Measurements from ENCODE around the gene B3GNT3.

Gene B3GNT3

DNA sequence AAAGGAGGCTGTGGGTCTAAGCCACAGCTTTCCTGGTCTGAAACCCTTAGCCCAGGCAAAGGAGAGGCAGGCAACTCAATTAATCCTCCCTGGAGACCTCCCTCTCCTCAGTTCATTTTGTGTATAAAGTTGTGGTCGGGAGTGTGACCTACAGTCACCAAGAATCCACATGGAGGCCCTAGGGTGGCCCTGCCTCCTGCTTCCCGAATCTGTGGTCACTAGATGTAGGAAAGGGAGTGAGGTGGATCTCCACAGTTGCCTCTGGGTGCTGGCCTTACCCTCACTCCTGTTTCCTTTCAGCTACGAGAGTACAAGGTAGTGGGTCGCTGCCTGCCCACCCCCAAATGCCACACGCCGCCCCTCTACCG, 66.0 kb downstream of the B3GNT3 start:
- DNase-seq: no peak

DNA sequence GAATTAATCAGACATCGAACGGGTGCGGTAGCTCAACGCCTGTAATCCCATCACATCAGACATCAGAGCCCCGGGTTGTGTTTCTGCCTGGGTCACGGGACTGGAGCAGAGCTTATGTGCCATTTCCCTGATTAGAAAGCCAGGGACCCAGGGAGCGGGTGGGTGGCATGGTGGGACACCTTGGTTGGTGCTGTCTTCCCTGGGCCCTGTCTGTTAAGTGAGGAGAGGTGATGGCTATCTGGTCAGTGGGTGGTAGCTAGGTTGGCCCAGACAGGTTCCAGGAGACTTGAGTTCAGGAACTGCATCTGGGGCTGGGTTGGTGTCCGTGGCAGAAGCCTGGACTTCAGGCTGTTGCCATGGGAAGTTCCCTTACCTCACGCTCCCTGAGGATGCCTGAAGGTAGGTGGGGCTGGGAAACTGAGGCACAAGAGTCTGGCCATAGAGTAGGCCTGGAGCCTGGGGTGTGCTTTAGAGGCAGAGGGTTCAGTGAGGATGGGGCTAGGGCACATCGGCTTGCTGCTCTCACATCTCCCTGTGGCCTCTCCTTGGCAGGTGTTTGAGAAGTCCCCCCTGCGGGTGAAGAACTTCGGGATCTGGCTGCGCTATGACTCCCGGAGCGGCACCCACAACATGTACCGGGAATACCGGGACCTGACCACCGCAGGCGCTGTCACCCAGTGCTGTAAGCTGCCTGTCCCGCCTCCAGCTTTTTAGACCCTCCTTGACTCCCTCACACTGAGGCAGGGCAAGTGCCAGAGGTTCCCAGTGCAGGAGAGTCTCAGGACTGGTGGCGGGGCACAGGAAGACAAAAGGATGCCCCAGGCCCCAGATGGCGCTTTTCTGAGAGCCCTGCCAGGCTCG, 66.8 kb downstream of the B3GNT3 start:
- no peak for DNase-seq

DNA sequence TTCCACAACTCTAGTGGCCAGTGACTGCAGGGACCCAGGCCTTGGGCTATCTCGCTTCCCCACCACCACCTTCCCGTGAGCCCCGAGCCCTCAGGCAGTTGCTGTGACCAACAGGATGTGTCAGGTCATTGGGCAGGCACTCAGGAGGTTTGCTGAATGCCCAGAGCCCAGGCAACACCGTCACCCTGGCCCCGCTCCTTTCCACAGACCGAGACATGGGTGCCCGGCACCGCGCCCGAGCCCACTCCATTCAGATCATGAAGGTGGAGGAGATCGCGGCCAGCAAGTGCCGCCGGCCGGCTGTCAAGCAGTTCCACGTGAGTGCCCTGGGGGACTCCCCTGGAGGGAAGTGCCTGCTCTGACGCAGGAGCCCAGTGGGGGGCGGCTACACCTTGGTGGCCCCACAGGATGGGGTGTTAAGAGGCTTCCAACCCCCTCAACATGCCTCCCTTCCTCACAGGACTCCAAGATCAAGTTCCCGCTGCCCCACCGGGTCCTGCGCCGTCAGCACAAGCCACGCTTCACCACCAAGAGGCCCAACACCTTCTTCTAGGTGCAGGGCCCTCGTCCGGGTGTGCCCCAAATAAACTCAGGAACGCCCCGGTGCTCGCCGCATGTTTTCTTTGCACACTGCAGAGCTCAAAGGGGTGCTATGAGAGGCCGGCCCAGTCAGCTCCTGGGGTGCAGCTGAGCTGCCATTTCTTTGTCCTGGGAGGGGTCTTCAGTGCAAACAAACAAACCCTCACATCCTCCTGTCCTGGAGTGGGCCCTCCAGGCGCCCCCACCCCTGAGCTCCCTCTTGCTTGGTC, 68.0 kb downstream of the B3GNT3 start:
- DNase-seq: no peak
